ENCODE data around the gene ALDH9A1.

ALDH9A1 gene

DNA sequence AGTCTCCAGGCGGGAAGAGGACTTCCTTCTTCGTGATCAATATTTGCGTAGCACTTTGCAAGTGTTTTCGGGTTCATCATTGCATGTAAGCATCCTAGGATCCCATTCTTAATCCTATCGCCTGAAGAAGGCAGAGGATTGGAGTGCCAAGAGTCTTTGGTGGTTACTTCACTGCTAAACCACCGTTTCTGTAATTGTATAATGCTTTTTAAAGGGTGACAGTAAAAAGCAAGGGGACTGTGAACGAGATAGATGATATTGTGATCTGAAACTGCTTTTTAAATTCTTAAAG lies 345 bp upstream of the ALDH9A1 start:
- TF ChIP-seq NFIC (IDR thresholded peaks at IDR 0.05) (no peak), TAF1 (IDR thresholded peaks at IDR 0.05; ENCODE audit: low read depth) (no peak), TEAD4 (IDR thresholded peaks at IDR 0.05) (no peak), CREB1 (IDR thresholded peaks at IDR 0.05; ENCODE audit: low read depth) (no peak), YY1 (IDR thresholded peaks at IDR 0.05; ENCODE audit: low read depth) (no peak), FOXM1 (IDR thresholded peaks at IDR 0.05; ENCODE audit: borderline replicate concordance, low read depth) (no peak), ZBTB7A (IDR thresholded peaks at IDR 0.05; ENCODE audit: low read depth) (no peak), EP300 (IDR thresholded peaks at IDR 0.05; ENCODE audit: borderline replicate concordance) (no peak), RAD21 (IDR thresholded peaks at IDR 0.05; ENCODE audit: low read depth) (no peak), TCF12 (IDR thresholded peaks at IDR 0.05; ENCODE audit: low read depth) (no peak)
- TF ChIP-seq, protein P1, sequence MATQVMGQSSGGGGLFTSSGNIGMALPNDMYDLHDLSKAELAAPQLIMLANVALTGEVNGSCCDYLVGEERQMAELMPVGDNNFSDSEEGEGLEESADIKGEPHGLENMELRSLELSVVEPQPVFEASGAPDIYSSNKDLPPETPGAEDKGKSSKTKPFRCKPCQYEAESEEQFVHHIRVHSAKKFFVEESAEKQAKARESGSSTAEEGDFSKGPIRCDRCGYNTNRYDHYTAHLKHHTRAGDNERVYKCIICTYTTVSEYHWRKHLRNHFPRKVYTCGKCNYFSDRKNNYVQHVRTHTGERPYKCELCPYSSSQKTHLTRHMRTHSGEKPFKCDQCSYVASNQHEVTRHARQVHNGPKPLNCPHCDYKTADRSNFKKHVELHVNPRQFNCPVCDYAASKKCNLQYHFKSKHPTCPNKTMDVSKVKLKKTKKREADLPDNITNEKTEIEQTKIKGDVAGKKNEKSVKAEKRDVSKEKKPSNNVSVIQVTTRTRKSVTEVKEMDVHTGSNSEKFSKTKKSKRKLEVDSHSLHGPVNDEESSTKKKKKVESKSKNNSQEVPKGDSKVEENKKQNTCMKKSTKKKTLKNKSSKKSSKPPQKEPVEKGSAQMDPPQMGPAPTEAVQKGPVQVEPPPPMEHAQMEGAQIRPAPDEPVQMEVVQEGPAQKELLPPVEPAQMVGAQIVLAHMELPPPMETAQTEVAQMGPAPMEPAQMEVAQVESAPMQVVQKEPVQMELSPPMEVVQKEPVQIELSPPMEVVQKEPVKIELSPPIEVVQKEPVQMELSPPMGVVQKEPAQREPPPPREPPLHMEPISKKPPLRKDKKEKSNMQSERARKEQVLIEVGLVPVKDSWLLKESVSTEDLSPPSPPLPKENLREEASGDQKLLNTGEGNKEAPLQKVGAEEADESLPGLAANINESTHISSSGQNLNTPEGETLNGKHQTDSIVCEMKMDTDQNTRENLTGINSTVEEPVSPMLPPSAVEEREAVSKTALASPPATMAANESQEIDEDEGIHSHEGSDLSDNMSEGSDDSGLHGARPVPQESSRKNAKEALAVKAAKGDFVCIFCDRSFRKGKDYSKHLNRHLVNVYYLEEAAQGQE (IDR thresholded peaks at IDR 0.05; ENCODE audit: low read depth), result no peak
- TF ChIP-seq, protein P2, sequence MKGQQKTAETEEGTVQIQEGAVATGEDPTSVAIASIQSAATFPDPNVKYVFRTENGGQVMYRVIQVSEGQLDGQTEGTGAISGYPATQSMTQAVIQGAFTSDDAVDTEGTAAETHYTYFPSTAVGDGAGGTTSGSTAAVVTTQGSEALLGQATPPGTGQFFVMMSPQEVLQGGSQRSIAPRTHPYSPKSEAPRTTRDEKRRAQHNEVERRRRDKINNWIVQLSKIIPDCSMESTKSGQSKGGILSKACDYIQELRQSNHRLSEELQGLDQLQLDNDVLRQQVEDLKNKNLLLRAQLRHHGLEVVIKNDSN (IDR thresholded peaks at IDR 0.05), result no peak

DNA sequence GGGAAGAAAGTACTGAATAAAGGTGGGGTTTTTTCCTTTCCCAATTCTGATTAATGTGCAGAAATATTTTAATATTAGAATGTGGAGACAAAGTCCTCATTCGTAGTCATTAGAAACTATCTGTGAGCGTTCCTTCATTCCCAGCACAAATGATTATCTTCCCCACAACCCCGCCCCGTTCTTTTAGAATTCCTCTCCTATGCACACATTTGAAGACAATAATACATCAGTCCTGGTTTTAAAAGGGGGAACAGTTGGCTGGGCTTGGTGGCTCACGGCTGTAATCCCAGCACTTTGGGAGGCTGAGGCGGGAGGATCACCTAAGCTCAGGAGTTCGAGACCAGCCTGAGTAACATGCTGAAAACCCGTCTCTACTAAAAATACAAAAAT lies 876 bp downstream of the ALDH9A1 start:
- TF ChIP-seq NFIC (IDR thresholded peaks at IDR 0.05), result no peak
- no peak for TF ChIP-seq ZBTB7A (IDR thresholded peaks at IDR 0.05; ENCODE audit: low read depth)
- TF ChIP-seq CEBPB (IDR thresholded peaks at IDR 0.05), result no peak
- TF ChIP-seq TAF1 (IDR thresholded peaks at IDR 0.05; ENCODE audit: low read depth), result no peak
- no peak for TF ChIP-seq FOXM1 (IDR thresholded peaks at IDR 0.05; ENCODE audit: borderline replicate concordance, low read depth)
- TF ChIP-seq, protein P3, sequence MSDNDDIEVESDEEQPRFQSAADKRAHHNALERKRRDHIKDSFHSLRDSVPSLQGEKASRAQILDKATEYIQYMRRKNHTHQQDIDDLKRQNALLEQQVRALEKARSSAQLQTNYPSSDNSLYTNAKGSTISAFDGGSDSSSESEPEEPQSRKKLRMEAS (IDR thresholded peaks at IDR 0.05), result no peak
- no peak for TF ChIP-seq RAD21 (IDR thresholded peaks at IDR 0.05; ENCODE audit: low read depth)
- no peak for TF ChIP-seq YY1 (IDR thresholded peaks at IDR 0.05; ENCODE audit: low read depth)
- TF ChIP-seq EGR1 (IDR thresholded peaks at IDR 0.05), result no peak
- TF ChIP-seq CREB1 (IDR thresholded peaks at IDR 0.05; ENCODE audit: low read depth), result no peak
- TF ChIP-seq, protein P1 (IDR thresholded peaks at IDR 0.05; ENCODE audit: low read depth), result no peak
- TF ChIP-seq EP300 (IDR thresholded peaks at IDR 0.05; ENCODE audit: borderline replicate concordance), result no peak
- no peak for TF ChIP-seq TEAD4 (IDR thresholded peaks at IDR 0.05)
- TF ChIP-seq, protein P2 (IDR thresholded peaks at IDR 0.05), result no peak
- TF ChIP-seq TCF12 (IDR thresholded peaks at IDR 0.05; ENCODE audit: low read depth), result no peak

DNA sequence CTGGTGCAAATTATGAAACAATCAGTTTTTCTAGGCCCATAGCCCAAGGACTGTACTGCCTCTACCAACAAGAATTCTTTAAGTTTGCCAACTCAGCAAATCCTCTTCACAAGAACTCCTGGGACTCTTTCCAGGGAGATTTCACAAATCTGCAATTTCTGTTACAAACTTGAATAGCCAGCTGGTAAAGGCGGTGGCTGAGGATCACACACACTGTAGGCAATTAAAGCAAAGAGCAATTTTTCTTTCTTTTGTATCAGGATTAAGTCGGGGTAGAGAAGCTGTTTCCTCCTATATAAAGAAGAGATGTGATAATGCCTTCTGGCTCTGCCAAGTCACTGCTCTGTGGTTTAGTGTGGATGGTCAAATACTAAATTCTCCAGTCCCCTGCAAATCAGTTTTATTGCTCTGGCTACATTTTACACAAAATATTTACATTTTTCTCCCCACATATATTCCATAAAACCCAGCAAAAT lies 1.7 kb downstream of the ALDH9A1 start:
- TF ChIP-seq, protein P3 (IDR thresholded peaks at IDR 0.05), result no peak
- no peak for TF ChIP-seq CREB1 (IDR thresholded peaks at IDR 0.05; ENCODE audit: low read depth)
- TF ChIP-seq TCF12 (IDR thresholded peaks at IDR 0.05; ENCODE audit: low read depth), result no peak
- no peak for TF ChIP-seq NFIC (IDR thresholded peaks at IDR 0.05)
- no peak for TF ChIP-seq YY1 (IDR thresholded peaks at IDR 0.05; ENCODE audit: low read depth)
- TF ChIP-seq, protein P1 (IDR thresholded peaks at IDR 0.05; ENCODE audit: low read depth), result no peak
- no peak for TF ChIP-seq TAF1 (IDR thresholded peaks at IDR 0.05; ENCODE audit: low read depth)
- TF ChIP-seq EP300 (IDR thresholded peaks at IDR 0.05; ENCODE audit: borderline replicate concordance), result no peak
- TF ChIP-seq ZBTB7A (IDR thresholded peaks at IDR 0.05; ENCODE audit: low read depth), result no peak
- no peak for TF ChIP-seq FOXM1 (IDR thresholded peaks at IDR 0.05; ENCODE audit: borderline replicate concordance, low read depth)
- TF ChIP-seq RAD21 (IDR thresholded peaks at IDR 0.05; ENCODE audit: low read depth), result no peak
- no peak for TF ChIP-seq TEAD4 (IDR thresholded peaks at IDR 0.05)
- no peak for TF ChIP-seq EGR1 (IDR thresholded peaks at IDR 0.05)

DNA sequence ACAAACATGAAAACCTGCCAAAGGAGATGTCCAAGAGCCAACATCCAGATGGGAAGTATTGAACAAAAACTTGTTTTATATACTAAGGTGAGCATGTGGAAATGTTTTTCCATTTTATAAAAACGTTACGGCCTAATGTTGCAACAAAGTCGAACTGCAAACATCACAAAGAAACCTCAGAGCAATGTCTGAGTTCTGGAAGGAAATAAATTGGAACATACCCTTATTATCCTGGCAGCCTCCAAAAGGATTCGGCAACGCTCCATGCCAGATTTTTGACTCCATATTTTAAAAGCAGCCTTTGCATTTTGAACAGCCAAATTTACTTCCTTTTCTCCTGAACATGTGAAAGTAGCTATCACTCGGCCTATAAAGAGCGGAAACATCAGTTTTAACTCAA lies 3.3 kb downstream of the ALDH9A1 start:
- no peak for TF ChIP-seq EP300 (IDR thresholded peaks at IDR 0.05; ENCODE audit: borderline replicate concordance)
- no peak for TF ChIP-seq CEBPB (IDR thresholded peaks at IDR 0.05)
- no peak for TF ChIP-seq RAD21 (IDR thresholded peaks at IDR 0.05; ENCODE audit: low read depth)
- no peak for TF ChIP-seq EGR1 (IDR thresholded peaks at IDR 0.05)
- TF ChIP-seq YY1 (IDR thresholded peaks at IDR 0.05; ENCODE audit: low read depth), result no peak
- TF ChIP-seq, protein P1 (IDR thresholded peaks at IDR 0.05; ENCODE audit: low read depth), result no peak
- no peak for TF ChIP-seq NFIC (IDR thresholded peaks at IDR 0.05)
- TF ChIP-seq, protein P2 (IDR thresholded peaks at IDR 0.05), result no peak
- TF ChIP-seq ZBTB7A (IDR thresholded peaks at IDR 0.05; ENCODE audit: low read depth), result no peak
- TF ChIP-seq CREB1 (IDR thresholded peaks at IDR 0.05; ENCODE audit: low read depth), result no peak
- no peak for TF ChIP-seq TEAD4 (IDR thresholded peaks at IDR 0.05)
- TF ChIP-seq FOXM1 (IDR thresholded peaks at IDR 0.05; ENCODE audit: borderline replicate concordance, low read depth), result no peak

Measured in Ishikawa (cell line).